NK-92 (cell line): ENCODE results near the gene KLHL2.

Experiments
- DNase-seq: peaks from one replicate; lab custom pipeline; 2025; ENCODE audit not compliant: unreplicated experiment; lab: John Stamatoyannopoulos, UW

Gene KLHL2

DNA sequence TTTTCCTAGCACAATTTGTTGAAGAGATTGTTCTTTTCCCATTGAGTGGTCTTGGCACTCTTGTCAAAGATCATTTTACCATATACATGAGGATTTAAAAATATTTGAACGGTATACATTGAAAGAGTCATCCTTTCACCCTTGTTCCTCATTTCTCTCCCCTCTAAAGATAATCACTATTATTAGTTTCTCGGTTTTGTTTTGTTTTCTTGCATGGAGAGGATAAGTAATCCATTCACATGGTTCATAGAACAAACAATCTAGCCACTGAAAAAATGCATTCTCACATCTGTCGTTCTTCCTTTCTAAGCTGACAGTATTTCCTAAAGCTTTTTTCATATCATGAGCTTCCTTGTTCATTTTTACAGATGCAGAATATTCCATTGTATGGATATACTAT is 80.9 kb downstream of the KLHL2 start:
- no peak for DNase-seq

DNA sequence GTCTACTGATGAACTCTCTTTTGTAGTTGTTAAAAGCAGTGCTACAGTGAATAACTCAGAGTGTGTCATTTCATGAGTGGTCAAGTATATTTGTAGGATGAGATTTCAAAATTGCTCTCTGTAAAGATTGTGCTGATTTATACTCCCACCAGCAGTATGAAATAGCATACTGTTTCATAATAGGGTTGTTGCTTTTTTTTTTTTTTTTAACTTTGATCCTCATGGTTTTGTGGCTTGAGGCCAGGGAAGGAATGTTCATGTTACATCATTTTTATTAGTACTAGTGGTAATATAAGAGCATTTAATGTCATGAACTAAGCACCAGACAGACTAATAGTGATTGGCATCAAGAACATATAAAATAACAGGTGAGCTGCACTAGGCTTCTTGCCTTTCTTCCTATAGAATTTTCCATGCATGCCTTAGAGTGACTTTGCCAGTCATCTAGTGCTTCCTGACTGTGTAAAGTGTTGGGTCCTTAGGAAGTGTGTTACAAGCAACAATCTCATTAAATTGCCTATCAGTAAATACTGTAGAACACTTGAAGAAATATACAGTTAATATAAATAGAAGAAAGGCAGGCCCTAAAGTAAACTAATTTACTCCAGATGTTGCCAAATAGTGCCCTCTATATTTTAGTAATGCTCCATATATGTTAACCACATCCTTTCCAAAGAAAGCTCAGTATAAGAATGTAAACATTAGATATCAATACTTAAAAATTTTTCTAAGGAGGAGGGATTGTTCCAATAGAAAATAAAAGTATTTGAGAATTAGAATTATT is 81.5 kb downstream of the KLHL2 start:
- DNase-seq: no peak

DNA sequence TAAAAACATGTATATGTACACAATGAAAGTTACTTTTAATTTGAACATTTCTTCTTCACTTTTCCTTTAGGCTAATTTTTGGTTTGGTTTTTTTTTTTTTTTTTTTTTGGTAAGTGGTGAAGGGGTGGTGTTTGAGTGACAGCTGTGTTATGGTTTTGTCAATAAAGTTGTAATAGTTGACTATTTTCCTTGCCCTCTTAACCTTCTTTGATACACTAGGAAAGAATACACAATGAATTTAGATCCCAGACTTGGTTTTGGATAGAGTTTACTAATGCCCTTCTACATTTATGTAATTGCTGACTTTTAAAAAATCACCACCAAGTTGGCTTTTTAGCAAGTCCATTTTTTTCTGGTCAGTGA is 82.0 kb downstream of the KLHL2 start:
- DNase-seq: no peak

DNA sequence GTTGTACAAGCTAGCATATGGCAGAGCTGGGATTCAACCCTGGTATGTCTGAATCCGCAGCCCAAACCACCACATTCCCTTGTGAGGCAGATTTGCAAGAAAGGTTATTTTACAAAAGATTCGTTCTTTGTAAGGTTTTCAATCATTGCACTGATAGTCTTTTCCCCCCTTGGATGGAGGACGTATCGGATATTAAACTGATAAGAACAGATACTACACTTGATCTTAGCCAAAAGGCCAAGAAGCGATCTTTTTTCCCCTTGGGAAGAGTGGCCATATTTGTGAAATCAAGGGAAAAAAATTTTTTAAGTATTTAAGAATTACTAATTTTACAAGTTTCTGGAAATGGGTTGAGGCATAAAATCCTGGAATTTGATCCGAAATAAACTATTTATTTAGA is 85.7 kb downstream of the KLHL2 start:
- DNase-seq: no peak

DNA sequence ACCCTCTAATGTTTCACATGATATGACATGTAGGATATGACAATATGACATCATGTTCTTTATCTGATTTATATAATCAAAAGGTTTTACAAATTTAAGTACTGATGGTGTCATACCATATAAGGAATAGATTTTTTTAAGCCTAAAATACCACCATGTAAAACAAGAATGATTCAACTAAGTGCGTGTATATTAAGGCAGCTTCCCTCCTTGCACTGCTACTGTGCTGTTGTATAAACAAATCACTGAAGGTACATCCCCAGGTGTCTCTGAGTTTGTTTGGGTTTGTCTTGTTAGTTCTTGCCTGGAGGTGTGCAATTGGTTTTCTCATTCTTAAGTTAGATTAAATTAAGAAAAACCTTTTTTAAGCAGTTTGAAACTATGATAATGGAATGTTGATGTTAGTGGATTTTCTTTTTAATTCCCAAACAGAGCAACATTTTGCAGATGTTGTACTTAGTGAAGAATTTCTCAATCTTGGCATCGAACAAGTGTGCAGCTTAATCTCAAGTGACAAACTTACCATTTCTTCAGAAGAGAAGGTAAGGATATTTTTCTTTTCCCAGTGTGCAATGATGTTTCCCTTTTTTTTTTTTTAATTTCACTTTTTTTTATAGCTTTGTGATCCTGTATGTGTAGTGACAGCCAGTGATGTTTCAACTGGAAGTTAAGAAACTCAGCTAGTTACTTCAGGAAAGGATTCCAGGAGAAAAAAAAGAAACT is 86.7 kb downstream of the KLHL2 start:
- no peak for DNase-seq

DNA sequence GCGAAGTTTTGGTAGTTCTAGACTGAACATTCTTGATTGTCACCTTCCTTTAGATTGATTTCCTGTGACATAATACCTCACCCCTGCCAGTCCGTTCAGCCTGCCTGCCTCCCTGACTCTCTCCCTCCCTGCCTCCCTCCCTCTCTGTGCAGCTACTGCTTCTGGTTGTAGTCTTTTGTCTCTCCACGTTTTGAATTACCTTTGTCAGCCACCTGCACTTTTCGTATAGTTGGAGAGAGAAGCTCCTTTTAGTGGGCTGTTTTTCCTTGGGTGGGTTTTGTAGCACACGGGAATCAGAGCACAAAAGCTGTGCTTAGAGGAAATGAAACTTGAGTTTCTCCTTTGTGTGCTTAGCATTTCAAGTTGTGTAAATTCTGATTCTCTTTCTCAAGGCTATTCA is 87.5 kb downstream of the KLHL2 start:
- DNase-seq: no peak

DNA sequence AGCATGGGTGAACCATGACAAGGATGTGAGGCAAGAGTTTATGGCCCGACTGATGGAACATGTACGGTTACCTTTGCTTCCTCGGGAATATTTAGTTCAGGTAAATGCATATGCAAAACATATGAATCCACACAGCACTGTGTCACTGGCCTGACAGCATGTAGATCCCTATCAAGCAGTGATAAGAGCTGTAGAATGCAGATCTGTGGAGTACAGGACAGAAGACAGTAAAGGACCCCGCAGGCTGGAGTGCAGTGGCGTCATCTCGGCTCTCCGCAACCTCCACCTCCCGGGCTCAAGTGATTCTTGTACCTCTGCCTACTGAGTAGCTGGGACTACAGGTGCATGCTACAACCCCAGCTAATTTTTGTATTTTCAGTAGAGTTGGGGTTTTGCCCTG is 90.3 kb downstream of the KLHL2 start:
- no peak for DNase-seq

DNA sequence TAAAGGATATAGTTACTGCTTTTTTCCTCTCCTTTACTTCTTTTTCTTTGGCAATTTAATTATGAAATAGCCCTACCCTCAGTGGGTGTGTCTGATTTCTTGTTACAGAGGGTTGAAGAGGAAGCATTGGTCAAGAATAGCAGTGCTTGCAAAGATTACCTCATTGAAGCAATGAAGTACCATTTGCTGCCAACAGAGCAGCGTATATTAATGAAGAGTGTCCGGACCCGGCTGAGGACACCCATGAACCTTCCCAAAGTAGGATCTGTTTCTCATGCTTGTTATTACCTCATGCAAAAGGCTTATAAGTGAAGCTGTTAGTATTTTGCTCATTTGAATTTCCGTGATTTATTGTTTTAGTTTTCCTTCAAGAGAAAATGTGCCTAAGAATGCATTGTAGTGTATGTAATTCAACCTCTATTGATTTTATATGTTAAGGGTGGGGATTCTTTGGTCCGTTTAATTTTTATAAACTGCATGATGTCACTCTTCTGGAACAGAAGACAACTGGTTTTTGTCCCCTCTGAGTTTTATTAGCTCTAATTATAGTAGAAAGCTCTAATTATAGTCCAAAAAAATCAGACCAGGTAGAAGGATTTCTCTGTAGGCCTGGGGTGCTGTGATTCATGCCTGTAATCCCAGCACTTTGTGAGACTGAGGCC is 92.2 kb downstream of the KLHL2 start:
- DNase-seq: no peak

DNA sequence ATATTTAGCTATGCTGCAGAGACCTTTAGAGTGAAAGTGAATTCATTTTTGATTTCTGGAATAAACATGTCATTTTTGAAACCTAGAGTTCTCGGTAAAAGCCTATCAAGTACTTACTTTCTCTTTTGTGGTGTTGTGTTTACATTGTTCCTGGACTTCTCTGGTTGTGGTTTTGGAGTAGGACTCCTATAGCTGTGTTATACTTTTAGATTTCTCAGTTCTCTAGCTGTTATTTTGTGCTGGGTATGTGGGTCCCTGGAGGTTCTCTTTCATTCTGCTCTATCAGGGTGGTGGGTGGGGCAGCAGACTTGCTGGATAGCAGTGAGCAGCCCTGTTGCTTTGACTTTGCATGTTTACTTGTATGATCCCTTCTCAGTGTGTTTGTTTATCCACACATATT is 94.5 kb downstream of the KLHL2 start:
- DNase-seq: no peak

DNA sequence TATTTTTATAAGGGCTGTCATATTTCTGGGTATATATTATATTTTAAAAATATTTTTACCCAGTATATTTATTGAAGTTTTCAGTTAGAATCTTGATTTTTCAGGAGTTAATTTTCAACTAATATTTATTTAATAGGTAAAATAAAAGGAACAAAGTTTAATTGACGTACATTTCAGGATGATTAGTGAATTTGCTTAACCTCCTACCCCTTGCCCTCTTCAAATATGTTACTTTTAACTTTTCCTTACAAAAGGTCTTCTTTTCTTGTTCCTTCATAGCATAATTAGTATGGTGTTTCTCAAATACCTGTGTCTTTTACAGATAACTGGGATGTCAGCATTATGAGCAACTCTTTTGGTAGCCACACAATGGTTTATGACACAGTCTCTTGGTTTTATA is 95.3 kb downstream of the KLHL2 start:
- no peak for DNase-seq

DNA sequence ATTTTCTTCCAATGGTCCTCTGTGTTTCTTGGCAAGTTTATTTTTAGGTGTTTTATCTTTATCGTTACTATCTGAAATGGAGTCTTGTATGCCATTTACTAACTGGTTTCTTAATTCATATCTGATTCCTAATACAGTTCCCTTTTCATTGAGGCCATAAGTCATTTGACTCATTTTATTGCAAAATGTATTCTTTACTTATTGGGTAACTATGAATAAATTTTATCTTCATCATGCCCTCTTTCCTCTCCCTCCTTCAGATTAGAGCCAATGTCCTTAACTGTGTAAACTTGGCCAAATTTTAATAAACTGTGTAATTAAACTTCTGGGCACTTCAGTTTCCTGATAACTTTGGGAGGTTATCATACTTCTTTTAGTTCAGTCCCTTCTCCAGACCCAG is 100.8 kb downstream of the KLHL2 start:
- no peak for DNase-seq

DNA sequence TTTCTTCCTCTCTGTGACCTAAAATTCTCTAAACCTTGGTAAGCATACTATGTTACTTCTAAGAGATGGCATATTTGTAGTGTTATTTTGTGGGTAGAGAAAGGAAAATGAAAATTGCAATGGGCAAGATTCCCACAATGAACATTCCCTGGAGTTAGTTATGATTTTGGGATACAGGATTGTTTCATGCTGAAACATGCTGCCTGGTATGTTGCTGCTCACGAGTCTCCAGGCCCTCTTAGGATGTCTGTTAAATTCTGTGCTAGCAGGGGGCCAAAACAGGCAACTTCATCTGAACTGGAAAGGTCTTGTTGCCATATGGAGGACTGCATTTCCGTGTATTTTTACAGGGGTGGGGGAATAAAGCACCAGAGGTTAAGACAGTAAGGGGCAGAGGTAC is 101.2 kb downstream of the KLHL2 start:
- no peak for DNase-seq

DNA sequence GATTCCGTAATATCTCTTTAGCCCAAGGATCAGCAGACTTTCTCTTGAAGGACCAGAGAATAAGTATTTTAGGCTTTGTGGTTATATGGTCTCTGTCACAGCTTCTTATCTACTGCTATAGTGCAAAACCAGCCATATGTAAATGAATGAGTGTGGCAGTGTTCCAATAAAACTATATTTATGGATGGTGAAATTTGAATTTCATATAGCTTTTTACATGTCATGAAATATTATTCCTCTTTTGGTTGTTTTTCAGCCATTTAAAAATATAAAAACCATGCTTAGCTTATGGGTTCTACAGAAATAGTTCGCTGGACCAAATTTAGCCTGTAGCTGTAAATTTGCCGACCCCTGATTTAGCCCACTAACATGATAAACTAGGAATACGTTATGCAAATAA is 102.1 kb downstream of the KLHL2 start:
- no peak for DNase-seq

DNA sequence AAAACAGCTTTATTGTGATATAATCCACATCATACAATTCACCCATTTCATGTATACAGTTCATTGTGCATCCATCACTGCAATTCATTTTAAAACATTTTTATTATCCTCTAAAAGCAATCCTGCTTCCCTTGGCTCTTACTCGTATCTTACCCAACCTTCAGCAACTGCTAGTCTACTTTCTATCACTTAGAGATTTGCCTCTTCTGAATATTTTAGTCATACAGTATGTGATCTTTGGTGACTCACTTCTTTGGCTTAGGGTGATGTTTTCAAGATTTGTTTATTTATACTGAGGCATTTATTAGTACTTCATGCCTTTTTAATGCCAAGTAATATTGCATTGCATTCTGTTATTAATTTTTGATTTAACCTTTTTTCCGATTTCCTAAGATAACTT is 105.1 kb downstream of the KLHL2 start:
- DNase-seq: no peak

DNA sequence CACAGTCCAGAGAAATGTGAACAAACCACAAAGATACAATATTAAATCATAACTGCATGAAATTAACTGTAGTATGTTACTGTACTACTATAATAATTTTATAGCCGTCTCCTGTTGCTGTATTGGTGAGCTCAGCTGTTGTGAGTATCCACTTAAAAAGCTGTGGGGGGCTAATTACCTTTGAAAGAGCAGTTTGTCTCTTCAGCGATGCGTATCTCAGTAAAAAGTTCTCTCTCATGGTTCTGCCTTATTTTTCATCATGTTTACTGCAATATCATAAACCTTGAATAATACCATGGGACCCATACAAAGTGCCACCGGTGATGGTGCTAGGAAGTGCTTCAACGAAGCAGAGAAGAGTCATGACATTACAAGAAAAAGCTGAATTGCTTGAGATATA is 111.7 kb downstream of the KLHL2 start:
- no peak for DNase-seq

DNA sequence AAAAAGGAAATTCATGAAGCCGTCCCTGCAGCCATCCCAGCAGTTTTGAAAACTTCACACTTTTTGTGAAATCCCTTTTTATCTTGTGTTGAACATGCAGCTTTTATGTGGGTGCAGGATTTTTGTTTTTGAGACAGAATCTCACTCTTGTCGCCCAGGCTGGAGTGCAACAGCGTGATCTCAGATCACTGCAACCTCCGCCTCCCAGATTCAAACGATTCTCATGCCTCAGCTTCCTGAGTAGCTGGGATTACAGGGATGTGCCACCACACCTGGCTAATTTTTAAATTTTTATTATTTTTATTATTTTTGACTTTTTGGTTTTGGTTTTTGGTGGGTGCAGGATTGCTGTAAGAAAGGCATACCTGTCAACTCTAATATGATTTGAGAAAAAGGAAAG is 112.1 kb downstream of the KLHL2 start:
- no peak for DNase-seq

DNA sequence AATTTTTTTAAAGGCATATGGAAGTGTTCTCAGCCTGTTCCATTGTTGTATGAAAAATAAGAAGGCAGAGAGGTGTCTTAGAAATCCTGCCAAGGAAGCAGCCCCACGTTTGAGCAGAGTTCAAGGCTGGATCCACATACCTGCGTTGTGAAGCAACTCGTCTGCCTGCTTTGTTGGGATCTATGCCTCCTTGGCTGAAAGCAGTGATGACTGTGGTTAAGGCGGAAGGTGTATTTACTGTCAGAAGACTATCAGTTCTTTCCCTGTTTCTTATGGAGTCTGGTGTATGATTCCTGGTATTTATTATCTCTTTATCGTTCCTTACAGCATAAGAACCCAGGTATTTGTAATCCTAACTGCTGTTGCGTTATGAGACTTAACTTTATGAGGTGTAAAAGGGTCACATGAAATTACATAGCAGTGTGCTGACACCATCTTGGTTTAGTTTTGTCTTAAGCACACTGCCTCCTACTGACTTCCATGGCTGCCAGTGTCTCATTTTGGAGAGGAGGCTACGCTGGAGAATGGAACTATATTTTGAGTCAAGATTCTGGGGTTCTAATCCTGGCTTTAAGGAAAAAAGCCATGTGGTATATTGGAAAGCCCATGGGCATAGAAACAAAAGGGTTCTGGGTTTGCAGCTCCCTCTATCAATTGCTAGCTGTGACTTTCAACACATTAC is 117.0 kb downstream of the KLHL2 start:
- DNase-seq: no peak

DNA sequence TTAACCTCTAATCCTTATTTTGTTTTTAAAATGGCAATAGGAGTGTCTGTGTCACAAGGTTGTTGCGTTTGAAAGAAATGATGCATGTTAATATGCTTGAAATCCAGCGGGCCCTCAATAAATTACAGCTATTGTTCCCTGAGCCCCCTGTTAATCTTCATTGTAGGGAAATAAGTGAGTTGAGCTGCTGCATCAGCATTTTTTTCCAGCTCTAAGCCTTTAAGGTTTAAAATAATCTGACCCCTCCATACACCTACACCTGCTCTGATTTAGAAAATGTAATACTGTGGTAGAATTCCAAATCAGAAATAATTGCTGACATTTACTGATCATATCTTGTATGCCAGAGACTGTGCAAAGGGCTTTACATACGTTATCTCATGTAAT is 117.5 kb downstream of the KLHL2 start:
- no peak for DNase-seq

DNA sequence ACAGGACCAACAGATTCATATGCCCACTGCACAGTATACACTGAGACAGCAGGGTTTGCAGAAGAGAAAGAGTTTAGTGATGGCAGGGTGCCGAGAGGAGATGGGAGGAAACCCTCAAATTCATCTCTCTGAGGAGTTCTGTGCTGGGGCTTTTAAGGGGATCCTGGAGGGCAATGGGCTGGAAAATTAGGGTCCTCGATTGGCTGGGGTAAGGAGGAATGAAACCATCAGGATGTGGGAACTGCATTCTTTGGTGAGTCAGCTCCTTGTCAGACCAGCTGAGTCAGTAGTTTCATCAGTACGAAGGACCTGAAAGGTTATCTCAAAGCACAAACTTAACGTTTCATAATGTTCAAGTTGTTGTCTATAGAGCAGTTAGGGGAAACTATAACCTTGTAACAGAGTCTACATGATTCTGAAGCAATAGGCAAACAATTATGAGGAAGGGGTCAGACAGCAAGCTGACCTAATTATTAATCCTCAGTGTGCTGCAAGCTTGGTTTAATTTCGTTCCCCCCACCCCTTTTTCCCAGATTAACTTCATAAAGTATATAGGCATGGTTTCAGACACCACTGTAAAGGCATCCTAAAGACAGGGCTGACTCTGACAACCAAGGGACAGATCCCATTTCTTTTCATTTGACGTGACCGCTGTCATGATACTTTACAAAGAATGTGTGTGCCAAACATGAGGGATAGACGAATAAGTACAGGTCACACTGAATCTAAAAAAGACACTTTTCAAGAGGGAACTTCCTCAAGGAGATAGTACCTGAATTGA is 118.6 kb downstream of the KLHL2 start:
- DNase-seq: no peak

DNA sequence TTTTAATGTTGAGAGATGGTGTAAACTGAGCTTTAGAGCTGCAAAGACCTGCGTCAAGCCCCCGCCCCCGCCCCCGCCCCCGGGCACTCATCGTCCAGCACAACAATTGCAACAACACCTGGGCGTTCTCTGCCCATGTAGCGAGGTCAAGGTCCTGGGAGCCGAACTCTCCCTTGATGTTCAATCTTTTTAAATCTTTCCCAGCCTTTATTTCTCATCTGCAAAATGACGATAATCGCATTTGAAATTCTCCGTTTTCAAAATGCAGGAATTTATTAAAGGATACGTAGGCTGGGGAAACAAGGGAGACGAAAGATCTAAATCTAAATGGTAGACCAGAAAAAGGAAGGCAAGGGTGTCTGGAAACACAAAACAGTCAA is 119.5 kb downstream of the KLHL2 start:
- no peak for DNase-seq
